ENCODE results near the gene CMPK1.
"Not testable (repeated sequence)": the region's sequence is repeated elsewhere in the genome, so short reads cannot be mapped to it uniquely, and the experiment has no call there.

CMPK1 gene

GRCh38 chr1:47338249-47339077, 4.9 kb downstream of the CMPK1 start:
- DNase-seq = no peak

GRCh38 chr1:47340227-47340626, 6.6 kb downstream of the CMPK1 start:
- DNase-seq = no peak

GRCh38 chr1:47346979-47347378, 13.4 kb downstream of the CMPK1 start:
- not testable (repeated sequence) for DNase-seq

GRCh38 chr1:47347735-47348134, 14.1 kb downstream of the CMPK1 start:
- DNase-seq = no peak

- DNase-seq = no peak
These were observed 14.7 kb downstream of the CMPK1 start for GRCh38 chr1:47348246-47348645.

GRCh38 chr1:47351305-47351704, 17.7 kb downstream of the CMPK1 start:
- no peak for DNase-seq

- DNase-seq = no peak
These were observed 27.8 kb downstream of the CMPK1 start for GRCh38 chr1:47361380-47361779.

GRCh38 chr1:47362828-47363227, 29.2 kb downstream of the CMPK1 start:
- DNase-seq = no peak

- DNase-seq = no peak
These were observed 34.1 kb downstream of the CMPK1 start for GRCh38 chr1:47367651-47368050.

GRCh38 chr1:47371016-47371517, 37.5 kb downstream of the CMPK1 start:
- DNase-seq = no peak

- DNase-seq = no peak
These were observed 40.9 kb downstream of the CMPK1 start for GRCh38 chr1:47374501-47374900.

GRCh38 chr1:47378147-47378546, 44.6 kb downstream of the CMPK1 start:
- no peak for DNase-seq

- DNase-seq = no peak
These were observed 47.1 kb downstream of the CMPK1 start for GRCh38 chr1:47380699-47381098.

GRCh38 chr1:47382399-47382983, 48.9 kb downstream of the CMPK1 start:
- no peak for DNase-seq

GRCh38 chr1:47384083-47384482, 50.5 kb downstream of the CMPK1 start:
- no peak for DNase-seq

GRCh38 chr1:47385020-47385419, 51.4 kb downstream of the CMPK1 start:
- no peak for DNase-seq

GRCh38 chr1:47386268-47386667, 52.7 kb downstream of the CMPK1 start:
- no peak for DNase-seq

GRCh38 chr1:47388030-47388890, 54.7 kb downstream of the CMPK1 start:
- DNase-seq = no peak

GRCh38 chr1:47388891-47389238, 55.3 kb downstream of the CMPK1 start:
- DNase-seq = no peak

GRCh38 chr1:47389731-47390130, 56.1 kb downstream of the CMPK1 start:
- no peak for DNase-seq

- no peak for DNase-seq
These were observed 57.3 kb downstream of the CMPK1 start for GRCh38 chr1:47390843-47391242.

- DNase-seq = no peak
These were observed 59.6 kb downstream of the CMPK1 start for GRCh38 chr1:47393141-47393540.

GRCh38 chr1:47395433-47395832, 61.8 kb downstream of the CMPK1 start:
- no peak for DNase-seq

Data from NCI-H187 treated with DMSO at 0.1 percent for 48 hours (cell line).